Activated naive CD8-positive, alpha-beta T cell treated with anti-CD3 and anti-CD28 coated beads for 36 hours (primary cell): ENCODE data around the gene OR5B3. TPM values are rescaled to one million over a fixed set of nuclear protein-coding genes. Genes with fewer than 3 reads are reported as not detected.
"Not testable (repeated sequence)": the region's sequence is repeated elsewhere in the genome, so short reads cannot be mapped to it uniquely, and the experiment has no call there.

Experiments used
- DNase-seq: peaks from one replicate; pipeline ENCODE4 v3.0.0; 2021
- H3K27ac Mint-ChIP-seq: one replicate; pipeline ENCODE4 v1.8.0; 2022; ENCODE audit warnings: mild to moderate bottlenecking, moderate library complexity, mixed read lengths
- H3K27me3 Mint-ChIP-seq: one replicate; pipeline ENCODE4 v1.8.0; 2022; ENCODE audit warnings: mild to moderate bottlenecking, mixed read lengths
- H3K36me3 Mint-ChIP-seq: one replicate; pipeline ENCODE4 v1.8.0; 2021; ENCODE audit warnings: mild to moderate bottlenecking, mixed read lengths
- H3K4me1 Mint-ChIP-seq: one replicate; pipeline ENCODE4 v1.8.0; 2021; ENCODE audit warnings: mixed read lengths
- H3K4me3 Mint-ChIP-seq: one replicate; pipeline ENCODE4 v1.8.0; 2022; ENCODE audit warnings: mild to moderate bottlenecking, moderate library complexity, mixed read lengths
- H3K9me3 Mint-ChIP-seq: one replicate; pipeline ENCODE4 v1.8.0; 2022; ENCODE audit warnings: mixed read lengths
- total RNA-seq, 2 experiments: library from RNA; stranded (reverse); gene quantifications; one replicate each; pipeline ENCODE4 v1.2.3, GENCODE V29; 2021

Gene OR5B3
- total RNA-seq, result not detected

GRCh38 chr11:58406774-58407173 is at the start of gene OR5B3:
Gene OR5B3, minus strand, starts transcription at chr11:58406874. Its CDS starts 3,465 bp downstream, at chr11:58403409.
- no peak for DNase-seq
- Mint-ChIP-seq H3K27me3 (no peaks in the 10 kb centered on the region), H3K4me1 (no peaks in the 10 kb centered on the region), H3K4me3 (no peak within 1 kb of the TSS), H3K9me3 (peaks cover 30% of the 10 kb centered on the region), H3K27ac (no peak within 1 kb of the TSS), H3K36me3 (peaks cover 4% of the 10 kb centered on the region)

DNA sequence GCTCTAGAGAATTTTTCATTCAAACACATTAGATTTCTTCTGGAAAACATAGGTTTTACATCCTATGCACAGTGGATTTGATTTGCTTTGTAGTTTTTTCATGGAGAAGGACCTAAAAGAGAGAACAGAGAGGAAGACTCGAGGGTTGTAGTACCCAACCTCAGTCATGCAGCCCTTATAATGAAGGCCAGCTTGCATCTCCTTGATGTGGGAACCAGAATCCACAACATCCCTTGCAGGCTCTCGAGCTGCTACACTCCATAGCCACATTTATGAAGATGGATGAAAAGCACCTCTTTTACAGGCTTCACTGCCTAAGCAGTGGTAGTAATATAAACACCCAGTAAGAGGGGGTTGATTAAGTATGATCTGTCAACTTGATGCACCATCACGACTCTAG is 44.9 kb upstream of the OR5B3 start:
- DNase-seq, result no peak
- peaks cover 10% of the 10 kb centered on the region for H3K9me3 Mint-ChIP-seq
- H3K4me1 Mint-ChIP-seq, result peaks cover 9% of the 10 kb centered on the region
- H3K36me3 Mint-ChIP-seq, result peaks cover 4% of the 10 kb centered on the region
- peaks cover 3% of the 10 kb centered on the region for H3K27me3 Mint-ChIP-seq
- H3K4me3 Mint-ChIP-seq, result no peak overlapping the region
- no peak overlapping the region for H3K27ac Mint-ChIP-seq

DNA sequence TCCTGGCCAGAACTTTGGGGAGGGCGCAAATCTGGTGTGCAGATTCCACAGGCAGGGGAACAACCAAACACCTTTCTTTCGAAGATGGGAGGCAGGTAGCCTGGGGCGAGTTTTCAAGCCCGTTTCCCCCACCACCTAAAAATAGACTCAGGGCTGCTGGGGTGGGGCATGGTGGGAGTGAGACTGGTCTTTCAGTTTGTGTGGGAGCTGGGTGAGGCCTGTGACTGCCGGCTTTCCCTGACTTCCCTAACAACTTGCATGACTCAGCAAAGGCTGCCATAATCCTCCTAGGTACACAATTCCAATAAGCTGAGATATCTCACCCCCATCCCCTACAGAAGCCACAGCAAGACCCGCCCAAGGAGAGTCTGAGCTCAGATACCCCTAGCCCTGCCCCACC is 39.6 kb upstream of the OR5B3 start:
- Mint-ChIP-seq H3K27ac (no peak overlapping the region), H3K4me3 (no peak overlapping the region), H3K36me3 (peaks cover 9% of the 10 kb centered on the region), H3K9me3 (peaks cover 25% of the 10 kb centered on the region), H3K4me1 (peaks cover 4% of the 10 kb centered on the region), H3K27me3 (peaks cover 3% of the 10 kb centered on the region)
- DNase-seq, result no peak

DNA sequence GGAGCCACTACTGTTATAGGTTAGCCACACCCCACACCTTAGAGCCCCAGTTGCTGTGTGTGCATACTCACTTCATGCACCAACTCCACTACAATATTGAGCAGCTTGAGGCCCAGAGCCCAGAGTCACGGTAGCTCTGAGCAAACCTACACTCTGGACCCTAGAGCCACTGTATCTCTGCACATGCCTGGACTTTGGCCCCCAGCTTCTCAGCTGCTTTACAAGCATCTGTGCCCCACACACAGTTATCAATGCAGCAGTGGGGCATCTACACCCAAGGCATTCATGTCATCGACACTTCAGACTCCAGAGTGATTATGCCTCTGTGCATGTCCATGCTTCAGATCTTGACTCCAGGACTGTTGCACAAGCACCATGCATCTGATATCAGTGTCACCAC is 37.6 kb upstream of the OR5B3 start:
- H3K4me3 Mint-ChIP-seq, result no peak overlapping the region

GRCh38 chr11:58442136-58442535 is 35.5 kb upstream of the OR5B3 start, which contains the start of gene OR5B12:
Gene OR5B12, minus strand, starts transcription at chr11:58442236. Its CDS starts 2,085 bp downstream, at chr11:58440151.
- no peak within 1 kb of the TSS for H3K4me3 Mint-ChIP-seq
- peaks cover 6% of the 10 kb centered on the region for H3K36me3 Mint-ChIP-seq
- no peak within 1 kb of the TSS for H3K27ac Mint-ChIP-seq
- DNase-seq, result no peak
- H3K27me3 Mint-ChIP-seq, result peaks cover 3% of the 10 kb centered on the region
- no peaks in the 10 kb centered on the region for H3K4me1 Mint-ChIP-seq
- H3K9me3 Mint-ChIP-seq, result peaks cover 20% of the 10 kb centered on the region

More for the DNA sequence above, 37.6 kb upstream of the OR5B3 start:
- Mint-ChIP-seq H3K27ac (no peak overlapping the region), H3K36me3 (peaks cover 9% of the 10 kb centered on the region), H3K9me3 (peaks cover 21% of the 10 kb centered on the region), H3K27me3 (peaks cover 3% of the 10 kb centered on the region), H3K4me1 (no peaks in the 10 kb centered on the region)
- no peak for DNase-seq

DNA sequence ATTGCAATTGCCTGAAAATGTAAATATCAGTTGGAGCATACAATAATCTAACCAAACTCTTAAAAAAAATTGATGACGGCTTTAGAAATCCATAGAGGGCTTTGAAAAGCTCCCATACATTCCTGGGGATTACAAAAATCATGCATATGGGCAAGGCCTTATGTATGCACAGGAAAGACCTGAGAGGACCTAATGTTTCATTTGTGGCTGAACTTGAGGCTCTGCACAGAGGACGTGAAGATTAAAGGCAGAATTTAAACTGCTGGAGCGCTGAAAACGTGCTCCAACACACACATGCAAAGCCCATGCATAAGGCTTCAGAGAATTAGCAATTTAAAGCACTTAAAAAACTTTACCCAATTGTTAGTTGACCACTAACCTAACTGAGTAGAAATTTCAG is 31.8 kb upstream of the OR5B3 start:
- peaks cover 4% of the 10 kb centered on the region for H3K9me3 Mint-ChIP-seq
- no peak overlapping the region for H3K27ac Mint-ChIP-seq
- H3K27me3 Mint-ChIP-seq, result no peaks in the 10 kb centered on the region
- no peaks in the 10 kb centered on the region for H3K4me1 Mint-ChIP-seq
- H3K4me3 Mint-ChIP-seq, result no peak overlapping the region
- no peaks in the 10 kb centered on the region for H3K36me3 Mint-ChIP-seq
- DNase-seq, result no peak

- no peaks in the 10 kb centered on the region for H3K4me1 Mint-ChIP-seq
- no peak overlapping the region for H3K4me3 Mint-ChIP-seq
- H3K9me3 Mint-ChIP-seq, result peaks cover 11% of the 10 kb centered on the region
- H3K27ac Mint-ChIP-seq, result no peak overlapping the region
- peaks cover 2% of the 10 kb centered on the region for H3K36me3 Mint-ChIP-seq
- no peak for DNase-seq
- no peaks in the 10 kb centered on the region for H3K27me3 Mint-ChIP-seq
These were observed 27.5 kb upstream of the OR5B3 start for GRCh38 chr11:58434217-58434616.

DNA sequence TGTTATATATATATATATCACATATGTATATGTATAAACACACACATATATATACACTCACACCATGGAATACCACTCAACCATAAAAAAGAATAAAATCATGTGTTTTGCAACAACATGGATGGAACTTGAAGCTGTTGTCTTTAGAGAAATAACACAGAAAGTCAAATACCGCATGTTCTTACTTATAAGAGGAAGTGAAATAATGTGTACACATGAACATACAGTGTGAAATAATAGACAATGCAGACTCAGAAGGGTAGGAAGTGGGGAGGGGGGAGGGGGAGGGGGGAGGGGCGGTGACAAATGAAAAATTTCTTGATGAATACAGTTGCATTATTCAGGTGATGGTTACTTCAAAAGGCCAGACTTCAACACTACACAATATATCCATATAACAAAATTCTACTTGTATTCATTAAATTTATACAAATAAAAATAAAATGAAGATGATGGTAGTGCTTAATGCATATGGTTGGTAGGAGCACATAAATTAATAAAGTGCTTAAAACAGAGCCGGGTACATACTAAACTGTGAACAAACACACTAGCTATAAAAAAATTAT is 27.0 kb upstream of the OR5B3 start:
- H3K4me1 Mint-ChIP-seq, result no peaks in the 10 kb centered on the region
- DNase-seq, result no peak
- H3K9me3 Mint-ChIP-seq, result peaks cover 16% of the 10 kb centered on the region
- H3K4me3 Mint-ChIP-seq, result no peak overlapping the region
- no peak overlapping the region for H3K27ac Mint-ChIP-seq
- H3K27me3 Mint-ChIP-seq, result no peaks in the 10 kb centered on the region
- peaks cover 7% of the 10 kb centered on the region for H3K36me3 Mint-ChIP-seq

DNA sequence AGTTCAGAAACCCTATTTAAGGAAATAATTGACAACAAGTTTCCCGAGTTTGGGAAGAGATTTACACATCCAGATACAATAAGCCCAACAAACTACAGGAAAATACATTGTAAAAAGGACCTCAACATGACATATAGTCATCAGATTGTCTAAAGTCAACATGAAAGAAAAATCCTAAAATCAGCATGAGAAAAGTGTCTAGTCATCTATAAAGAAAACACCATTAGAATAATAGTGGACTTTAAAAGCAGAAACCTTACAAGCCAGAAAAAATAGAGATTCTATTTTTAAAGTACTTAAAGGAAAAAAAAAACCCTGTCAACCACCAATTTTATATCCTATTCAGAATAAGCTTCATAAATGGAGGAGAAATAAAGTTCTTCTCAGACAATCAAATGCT is 22.6 kb upstream of the OR5B3 start:
- H3K36me3 Mint-ChIP-seq, result peaks cover 13% of the 10 kb centered on the region
- H3K27ac Mint-ChIP-seq, result no peak overlapping the region
- peaks cover 17% of the 10 kb centered on the region for H3K9me3 Mint-ChIP-seq
- H3K27me3 Mint-ChIP-seq, result no peaks in the 10 kb centered on the region
- DNase-seq, result no peak
- H3K4me3 Mint-ChIP-seq, result no peak overlapping the region
- H3K4me1 Mint-ChIP-seq, result no peaks in the 10 kb centered on the region

- Mint-ChIP-seq H3K27me3 (no peaks in the 10 kb centered on the region), H3K27ac (no peak within 1 kb of the TSS), H3K4me3 (no peak within 1 kb of the TSS), H3K4me1 (no peaks in the 10 kb centered on the region), H3K36me3 (peaks cover 13% of the 10 kb centered on the region), H3K9me3 (peaks cover 17% of the 10 kb centered on the region)
- no peak for DNase-seq
These were observed 21.3 kb upstream of the OR5B3 start, which contains the start of gene OR5B2 for GRCh38 chr11:58428021-58428420. Gene OR5B2, minus strand, starts transcription at chr11:58428121. Its CDS starts 4,860 bp downstream, at chr11:58423261.

DNA sequence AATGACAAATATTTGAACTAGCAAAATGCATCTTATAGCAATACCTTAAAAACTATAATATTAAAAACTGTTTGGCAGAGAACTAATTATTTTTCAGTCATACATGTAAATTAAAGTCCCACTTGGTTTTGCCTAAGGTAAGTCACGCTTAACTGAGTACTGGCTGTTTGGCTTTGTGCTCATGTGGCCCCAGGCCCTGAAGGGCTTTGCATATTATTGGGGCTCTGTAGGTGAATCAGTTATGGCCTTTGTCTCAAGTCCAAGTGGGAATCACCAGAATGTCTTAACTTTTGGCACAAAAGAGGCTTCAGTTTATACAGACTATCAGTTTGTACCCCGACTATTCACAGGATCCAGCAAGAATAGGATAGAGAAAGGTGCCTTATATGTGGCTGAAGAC is 7.1 kb downstream of the OR5B3 start:
- not testable (repeated sequence) for H3K36me3 Mint-ChIP-seq

DNA sequence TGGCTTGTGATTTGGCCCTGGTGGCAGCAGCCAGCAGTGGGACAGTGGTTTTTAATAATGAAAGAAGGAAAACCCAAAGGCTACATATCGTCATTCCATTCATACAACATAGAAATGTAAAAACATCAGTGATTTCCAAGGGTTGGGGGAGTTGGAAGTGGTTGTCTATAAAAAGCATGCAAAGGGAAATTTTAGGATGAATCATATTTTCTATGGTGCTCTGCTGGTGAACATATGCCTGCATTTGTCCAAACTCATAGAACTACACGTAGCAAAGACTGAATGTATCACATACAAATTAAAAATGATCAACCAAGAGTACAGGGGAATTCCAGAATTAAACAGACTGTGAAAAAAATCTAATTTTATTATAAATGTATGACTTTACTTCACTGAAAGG is 11.1 kb downstream of the OR5B3 start:
- Mint-ChIP-seq H3K4me1 (no peaks in the 10 kb centered on the region), H3K4me3 (no peak overlapping the region), H3K9me3 (peaks cover 10% of the 10 kb centered on the region), H3K36me3 (peaks cover 6% of the 10 kb centered on the region), H3K27me3 (no peaks in the 10 kb centered on the region), H3K27ac (no peak overlapping the region)
- no peak for DNase-seq

More for the DNA sequence above, 7.1 kb downstream of the OR5B3 start:
- not testable (repeated sequence) for H3K27me3 Mint-ChIP-seq, H3K9me3 Mint-ChIP-seq, H3K4me3 Mint-ChIP-seq, H3K27ac Mint-ChIP-seq, DNase-seq, H3K4me1 Mint-ChIP-seq

DNA sequence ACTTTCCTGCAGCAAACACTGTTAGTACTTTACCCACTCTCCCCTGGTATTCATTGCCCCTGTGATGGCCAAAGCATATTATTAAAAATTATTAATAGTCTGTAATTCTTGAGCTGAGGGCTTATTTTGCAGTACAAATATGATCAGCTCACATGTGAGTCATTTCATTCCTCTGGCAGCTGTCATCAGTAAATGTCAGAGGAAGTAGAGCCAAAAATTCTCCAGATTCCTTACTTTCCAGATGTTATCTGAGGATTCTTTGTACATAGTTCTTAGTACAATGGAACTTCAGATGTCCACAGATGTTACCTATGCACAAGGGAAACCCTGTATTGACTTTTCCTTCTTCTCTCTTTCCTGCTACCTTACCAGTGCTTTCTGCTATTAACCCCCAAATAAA is 12.5 kb downstream of the OR5B3 start:
- H3K4me3 Mint-ChIP-seq, result no peak overlapping the region
- no peaks in the 10 kb centered on the region for H3K4me1 Mint-ChIP-seq
- peaks cover 6% of the 10 kb centered on the region for H3K36me3 Mint-ChIP-seq
- no peak overlapping the region for H3K27ac Mint-ChIP-seq
- no peaks in the 10 kb centered on the region for H3K27me3 Mint-ChIP-seq
- DNase-seq, result no peak
- peaks cover 10% of the 10 kb centered on the region for H3K9me3 Mint-ChIP-seq

DNA sequence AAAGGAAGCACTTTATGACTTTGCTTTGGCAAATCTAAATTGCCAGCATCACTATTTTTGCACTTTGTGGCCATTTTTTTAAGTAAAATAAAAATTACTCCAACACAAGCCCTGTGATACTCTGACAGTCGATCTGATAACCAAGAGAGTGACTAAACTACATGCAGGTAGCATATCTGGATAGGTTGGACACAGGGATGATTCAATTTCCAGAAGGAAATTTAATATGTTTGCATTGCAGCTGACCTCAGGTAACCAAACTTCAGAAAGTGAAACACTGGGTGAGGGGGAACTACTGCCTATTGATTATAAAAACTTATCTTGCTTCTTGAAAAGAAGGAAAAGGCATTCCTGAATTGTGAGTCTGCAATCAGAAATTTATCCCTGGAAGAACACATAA is 13.9 kb downstream of the OR5B3 start:
- H3K36me3 Mint-ChIP-seq, result peaks cover 6% of the 10 kb centered on the region
- no peak overlapping the region for H3K4me3 Mint-ChIP-seq
- no peak overlapping the region for H3K27ac Mint-ChIP-seq
- no peaks in the 10 kb centered on the region for H3K27me3 Mint-ChIP-seq
- no peak for DNase-seq
- no peaks in the 10 kb centered on the region for H3K4me1 Mint-ChIP-seq
- peaks cover 10% of the 10 kb centered on the region for H3K9me3 Mint-ChIP-seq

- Mint-ChIP-seq H3K4me3 (no peak overlapping the region), H3K9me3 (peaks cover 10% of the 10 kb centered on the region), H3K27me3 (no peaks in the 10 kb centered on the region), H3K27ac (no peak overlapping the region), H3K36me3 (peaks cover 6% of the 10 kb centered on the region), H3K4me1 (no peaks in the 10 kb centered on the region)
- DNase-seq, result no peak
These were observed 14.8 kb downstream of the OR5B3 start for GRCh38 chr11:58391879-58392278.

DNA sequence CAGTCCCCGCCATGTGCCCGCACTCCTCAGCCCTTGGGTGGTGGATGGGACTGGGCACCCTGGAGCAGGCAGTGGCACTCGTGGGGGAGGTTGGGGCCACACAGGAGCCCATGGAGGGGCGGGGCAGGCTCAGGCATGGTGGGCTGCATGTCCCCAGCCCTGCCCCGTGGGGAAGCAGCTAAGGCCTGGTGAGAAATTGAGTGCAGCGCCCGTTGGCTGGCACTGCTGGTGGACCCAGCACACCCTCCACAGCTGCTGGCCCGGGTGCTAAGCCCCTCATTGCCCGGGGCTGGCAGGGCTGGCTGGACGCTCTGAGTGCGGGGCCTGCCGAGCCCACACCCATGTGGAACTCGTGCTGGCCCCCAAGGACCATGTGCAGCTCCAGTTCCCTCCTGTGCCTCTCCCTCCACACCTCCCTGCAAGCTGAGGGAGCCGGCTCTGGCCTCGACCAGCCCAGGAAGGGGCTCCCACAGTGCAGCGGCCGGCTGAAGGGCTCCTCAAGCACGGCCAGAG is 16.1 kb downstream of the OR5B3 start:
- H3K36me3 Mint-ChIP-seq, result peaks cover 6% of the 10 kb centered on the region
- peaks cover 10% of the 10 kb centered on the region for H3K9me3 Mint-ChIP-seq
- H3K4me3 Mint-ChIP-seq, result no peak overlapping the region
- DNase-seq, result no peak
- no peaks in the 10 kb centered on the region for H3K27me3 Mint-ChIP-seq
- no peaks in the 10 kb centered on the region for H3K4me1 Mint-ChIP-seq
- H3K27ac Mint-ChIP-seq, result no peak overlapping the region
